HepG2 (cell line): ENCODE data around the gene STAP1. TPM values are rescaled to one million over a fixed set of nuclear protein-coding genes. Genes with fewer than 3 reads are reported as not detected.

Experiments used
- ASH2L ChIP-seq: fragments of 300-600, 200-600 bp; sonication (generic); IDR thresholded peaks from 2 replicates; pipeline ENCODE4 v1.7.0; 2017; ENCODE audit warnings: low read depth, mild to moderate bottlenecking, moderate library complexity, mixed read lengths, low read length; ENCODE audit not compliant: insufficient read length
- ATRX ChIP-seq: sonication (generic); formaldehyde crosslinking; IDR thresholded peaks from 2 replicates; pipeline ENCODE4 v1.4.0; 2020; ENCODE audit warnings: missing genetic modification reagents, borderline replicate concordance
- BCL3 ChIP-seq: sonication (generic); formaldehyde crosslinking; IDR thresholded peaks from 2 replicates; pipeline ENCODE4 v1.5.1; 2020; ENCODE audit warnings: mild to moderate bottlenecking, missing genetic modification reagents, moderate library complexity
- FLYWCH1 ChIP-seq: sonication (generic); formaldehyde crosslinking; IDR thresholded peaks from 2 replicates; pipeline ENCODE4 v1.8.1; 2023; ENCODE audit warnings: mild to moderate bottlenecking, missing genetic modification reagents
- FOXA1 ChIP-seq, 2 experiments: fragments of 450-650 bp in 1 of 2; sonication (generic) in 1 of 2; formaldehyde crosslinking in 1 of 2; IDR thresholded peaks; 2 replicates each; pipeline versions ENCODE4 v1.4.0 to v1.6.1; 2016 to 2020; ENCODE audit warnings: missing genetic modification reagents in 1 of 2
- GABPA ChIP-seq, 2 experiments: IDR thresholded peaks; 2 replicates each; pipeline ENCODE4 v1.6.1; 2011 to 2016; ENCODE audit warnings: low read depth in 2 of 2, low read length in 1 of 2, missing biosample characterization in 1 of 2, missing genetic modification characterization in 1 of 2
- IRF2 ChIP-seq: IDR thresholded peaks from 2 replicates; pipeline ENCODE4 v1.6.1; 2018; ENCODE audit warnings: missing genetic modification reagents, missing compliant biosample characterization
- LBX2 ChIP-seq: sonication (generic); formaldehyde crosslinking; IDR thresholded peaks from 2 replicates; pipeline ENCODE4 v1.5.0; 2020; ENCODE audit warnings: missing genetic modification reagents, mild to moderate bottlenecking, borderline replicate concordance
- MLLT10 ChIP-seq: sonication (generic); formaldehyde crosslinking; IDR thresholded peaks from 2 replicates; pipeline ENCODE4 v1.4.0; 2020; ENCODE audit warnings: missing genetic modification reagents
- RFXANK ChIP-seq: IDR thresholded peaks from 2 replicates; pipeline ENCODE4 v1.6.1; 2016
- SKI ChIP-seq: fragments of 450-650 bp; IDR thresholded peaks from one replicate; pipeline ENCODE4 v1.6.1; 2018; ENCODE audit warnings: mild to moderate bottlenecking; ENCODE audit not compliant: partially characterized antibody
- SOX5 ChIP-seq: IDR thresholded peaks from 2 replicates; pipeline ENCODE4 v1.6.1; 2016; ENCODE audit warnings: borderline replicate concordance
- STAG1 ChIP-seq: sonication (generic); formaldehyde crosslinking; IDR thresholded peaks from 2 replicates; pipeline ENCODE4 v1.4.0; 2020; ENCODE audit warnings: missing genetic modification reagents
- ZBTB33 ChIP-seq: sonication (generic); formaldehyde crosslinking; IDR thresholded peaks from 2 replicates; pipeline ENCODE4 v1.4.0; 2020; ENCODE audit warnings: missing genetic modification reagents
- ZNF503 ChIP-seq: sonication (generic); formaldehyde crosslinking; IDR thresholded peaks from 2 replicates; pipeline ENCODE4 v1.4.0; 2020; ENCODE audit warnings: missing genetic modification reagents
- ZNF567 ChIP-seq: sonication (generic); formaldehyde crosslinking; IDR thresholded peaks from 2 replicates; pipeline ENCODE4 v1.8.1; 2023; ENCODE audit warnings: mild to moderate bottlenecking, missing genetic modification reagents, borderline replicate concordance
- ZNF687 ChIP-seq: sonication (generic); formaldehyde crosslinking; IDR thresholded peaks from 2 replicates; pipeline ENCODE4 v1.5.1; 2020; ENCODE audit warnings: mild to moderate bottlenecking, missing genetic modification reagents, moderate library complexity
- ZNF709 ChIP-seq: sonication (generic); formaldehyde crosslinking; IDR thresholded peaks from 2 replicates; pipeline ENCODE4 v1.5.0; 2020; ENCODE audit warnings: mild to moderate bottlenecking, missing genetic modification reagents
- polyA plus RNA-seq, 8 experiments: library from polyadenylated mRNA; depleted of rRNA in 3 of 8; stranded (reverse) in 7 of 8; unstranded in 1 of 8; fragments of >200 nt; fragmentation: Illumina TruSeq in 4 of 8; extraction: Trizol in 4 of 8; gene quantifications; 2 replicates each; pipeline versions ENCODE4 v1.2.1 to v1.2.3, GENCODE V29; 2011 to 2016; ENCODE audit warnings: low read depth in 4 of 8, missing spikeins in 1 of 8, mixed read lengths in 1 of 8; ENCODE audit not compliant: insufficient read depth in 1 of 8
- total RNA-seq, 5 experiments: library from RNA; depleted of rRNA; stranded (reverse); fragments of >200 nt; fragmentation: Illumina TruSeq; extraction: Trizol; gene quantifications; 2 replicates each; pipeline ENCODE4 v1.2.3, GENCODE V29; 2016; ENCODE audit warnings: low read depth in 1 of 5

Gene STAP1
- total and polyA plus RNA-seq, 2 of the 13 experiments (the other 11 are each of a cell fraction or from before 2014, with no cell fraction given), result not detected

GRCh38 chr4:67545199-67546003 lies 13.1 kb upstream of the STAP1 start, which contains the start of gene CENPC (continued):
- peak; percentile 84 for TF ChIP-seq ZNF687 (CRISPR knock-in tag)
- no peak for TF ChIP-seq ZBTB33
- TF ChIP-seq MLLT10 (CRISPR knock-in tag), result no peak
- TF ChIP-seq SKI, result no peak
- no peak for TF ChIP-seq FOXA1 (IDR thresholded peaks at IDR 0.05)
- peak; percentile 87 for TF ChIP-seq FOXA1 (CRISPR knock-in tag; IDR thresholded peaks at IDR 0.05)
- peak; percentile 69 for TF ChIP-seq IRF2 (CRISPR knock-in tag)
- TF ChIP-seq ASH2L, result peak; percentile 83
- 0 out of 2 replicates have a peak, but pooled peaks have one; percentile 48 for TF ChIP-seq SOX5 (CRISPR knock-in tag)
- TF ChIP-seq STAG1 (CRISPR knock-in tag), result no peak
- 0 out of 2 replicates have a peak, but pooled peaks have one; percentile 26 for TF ChIP-seq ZNF567 (CRISPR knock-in tag)
- TF ChIP-seq ZNF709 (CRISPR knock-in tag), result no peak
- TF ChIP-seq ATRX, result no peak
- TF ChIP-seq LBX2 (CRISPR knock-in tag), result no peak
- TF ChIP-seq ZNF503 (CRISPR knock-in tag), result 0 out of 2 replicates have a peak, but pooled peaks have one; percentile 31
- no peak for TF ChIP-seq RFXANK
- TF ChIP-seq BCL3 (CRISPR knock-in tag), result peak; percentile 44; the same call in 1 of the 2 replicates
- TF ChIP-seq GABPA (IDR thresholded peaks at IDR 0.05; ENCODE audit: low read depth, low read length), result no peak; the same call in 1 of the 2 replicates
- TF ChIP-seq GABPA (CRISPR knock-in tag; IDR thresholded peaks at IDR 0.05; ENCODE audit: low read depth), result peak; percentile 71
- no peak for TF ChIP-seq FLYWCH1
